HepG2 (cell line): ENCODE results near the gene HPCAL1. TPM values are rescaled to one million over a fixed set of nuclear protein-coding genes. Genes with fewer than 3 reads are reported as not detected.

Experiments used
- ARNTL ChIP-seq: sonication (generic); formaldehyde crosslinking; IDR thresholded peaks from 2 replicates; pipeline ENCODE4 v1.4.0; 2020; ENCODE audit warnings: mild to moderate bottlenecking, missing genetic modification reagents
- ATF4 ChIP-seq, 2 experiments: fragments of 450-650 bp in 1 of 2; sonication (generic) in 1 of 2; formaldehyde crosslinking; IDR thresholded peaks; 2 replicates each; pipeline versions ENCODE4 v1.5.0 to v1.8.0; 2020 to 2022; ENCODE audit warnings: mild to moderate bottlenecking in 1 of 2, missing genetic modification reagents in 1 of 2
- BRCA1 ChIP-seq: sonication (generic); formaldehyde crosslinking; IDR thresholded peaks from 2 replicates; pipeline ENCODE4 v1.4.0; 2020; ENCODE audit warnings: missing genetic modification reagents
- GLI4 ChIP-seq: sonication (generic); formaldehyde crosslinking; IDR thresholded peaks from 2 replicates; pipeline ENCODE4 v1.5.1; 2020; ENCODE audit warnings: missing genetic modification reagents, mild to moderate bottlenecking, moderate library complexity, borderline replicate concordance
- GMEB1 ChIP-seq: sonication (generic); formaldehyde crosslinking; IDR thresholded peaks from 2 replicates; pipeline ENCODE4 v1.5.1; 2020; ENCODE audit warnings: missing genetic modification reagents, mild to moderate bottlenecking, borderline replicate concordance
- MEIS1 ChIP-seq: sonication (generic); formaldehyde crosslinking; IDR thresholded peaks from 2 replicates; pipeline ENCODE4 v1.9.0; 2021; ENCODE audit warnings: mild to moderate bottlenecking, missing genetic modification reagents, moderate library complexity, borderline replicate concordance
- PCBP1 ChIP-seq: fragments of 200-400 bp; formaldehyde crosslinking; IDR thresholded peaks from 2 replicates; pipeline ENCODE4 v1.6.1; 2017; ENCODE audit warnings: mild to moderate bottlenecking, low read depth, low read length, borderline replicate concordance
- SIX4 ChIP-seq: sonication (generic); formaldehyde crosslinking; IDR thresholded peaks from 2 replicates; pipeline ENCODE4 v1.4.0; 2020; ENCODE audit warnings: missing genetic modification reagents
- SMAD3 ChIP-seq: sonication (generic); formaldehyde crosslinking; IDR thresholded peaks from 2 replicates; pipeline ENCODE4 v1.4.0; 2020; ENCODE audit warnings: missing genetic modification reagents
- SP1 ChIP-seq, 2 experiments: fragments of 450-650 bp in 1 of 2; sonication (generic) in 1 of 2; formaldehyde crosslinking in 1 of 2; IDR thresholded peaks; 2 replicates each; pipeline versions ENCODE4 v1.4.0 to v1.6.1; 2016 to 2020; ENCODE audit warnings: missing genetic modification reagents in 1 of 2
- ZBTB42 ChIP-seq: sonication (generic); formaldehyde crosslinking; IDR thresholded peaks from 2 replicates; pipeline ENCODE4 v1.5.0; 2020; ENCODE audit warnings: mild to moderate bottlenecking, missing genetic modification reagents
- ZMAT3 ChIP-seq: sonication (generic); formaldehyde crosslinking; conservative IDR thresholded peaks from 2 replicates; pipeline ENCODE4 v1.7.0; 2021; ENCODE audit warnings: missing genetic modification reagents
- ZNF281 ChIP-seq: sonication (generic); formaldehyde crosslinking; IDR thresholded peaks from 2 replicates; pipeline ENCODE4 v1.4.0; 2020; ENCODE audit warnings: missing genetic modification reagents, borderline replicate concordance
- ZNF629 ChIP-seq: sonication (generic); formaldehyde crosslinking; conservative IDR thresholded peaks from 2 replicates; pipeline ENCODE4 v1.5.0; 2020; ENCODE audit warnings: missing genetic modification reagents
- polyA plus RNA-seq, 8 experiments: library from polyadenylated mRNA; depleted of rRNA in 3 of 8; stranded (reverse) in 7 of 8; unstranded in 1 of 8; fragments of >200 nt; fragmentation: Illumina TruSeq in 4 of 8; extraction: Trizol in 4 of 8; gene quantifications; 2 replicates each; pipeline versions ENCODE4 v1.2.1 to v1.2.3, GENCODE V29; 2011 to 2016; ENCODE audit warnings: low read depth in 4 of 8, missing spikeins in 1 of 8, mixed read lengths in 1 of 8; ENCODE audit not compliant: insufficient read depth in 1 of 8
- total RNA-seq, 5 experiments: library from RNA; depleted of rRNA; stranded (reverse); fragments of >200 nt; fragmentation: Illumina TruSeq; extraction: Trizol; gene quantifications; 2 replicates each; pipeline ENCODE4 v1.2.3, GENCODE V29; 2016; ENCODE audit warnings: low read depth in 1 of 5
- TF ChIP-seq, protein P1 (sequence below): sonication (generic); formaldehyde crosslinking; IDR thresholded peaks from 2 replicates; pipeline ENCODE4 v1.4.0; 2020; ENCODE audit warnings: mild to moderate bottlenecking, missing genetic modification reagents
- TF ChIP-seq, protein P2 (sequence below): IDR thresholded peaks from 2 replicates; pipeline ENCODE4 v1.6.1; 2018; ENCODE audit warnings: missing genetic modification reagents
- TF ChIP-seq, protein P3 (sequence below): IDR thresholded peaks from 2 replicates; pipeline ENCODE4 v1.6.1; 2016; ENCODE audit warnings: low read depth, control low read depth

Gene HPCAL1
- total and polyA plus RNA-seq, 2 of the 13 experiments (the other 11 are each of a cell fraction or from before 2014, with no cell fraction given): 29.5 to 29.9 TPM

DNA sequence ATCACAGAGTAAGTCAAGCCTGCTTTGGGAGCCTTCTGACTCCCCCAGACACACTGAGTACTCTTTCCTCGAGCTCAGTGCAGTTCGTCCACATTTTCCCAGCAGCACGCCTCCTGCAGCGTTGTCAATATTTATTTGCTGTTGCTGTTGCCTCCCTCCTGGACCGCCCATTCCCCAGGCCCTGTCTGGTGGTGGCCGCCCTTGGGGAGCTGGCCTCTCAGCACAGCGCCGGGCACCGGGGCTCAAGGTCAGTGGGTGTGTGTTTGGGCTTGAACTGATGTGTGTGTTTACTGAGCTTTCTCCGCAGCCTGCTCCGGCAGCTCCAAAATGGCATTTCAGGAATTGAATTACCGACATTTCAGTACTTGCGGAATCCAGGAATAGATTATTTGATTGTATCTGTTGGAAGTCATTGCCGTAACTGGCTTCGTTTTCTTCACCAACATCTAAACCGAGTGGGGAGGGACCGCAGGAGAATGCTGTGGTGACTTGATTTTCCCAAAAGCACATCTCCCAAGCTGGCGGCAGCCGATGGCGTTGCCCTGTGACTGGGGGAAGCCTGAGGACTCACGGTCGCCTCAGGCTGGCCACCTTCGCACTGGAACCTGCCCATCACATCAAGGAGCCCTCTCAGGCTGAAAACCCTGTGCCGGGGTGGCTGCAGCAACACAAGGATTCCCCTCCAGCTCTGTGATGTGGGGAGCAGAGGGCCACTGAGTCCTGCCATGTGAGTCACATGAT, 66.0 kb downstream of the HPCAL1 start (continued):
- TF ChIP-seq ZBTB42 (CRISPR knock-in tag): no peak; the same call in 1 of the 2 replicates
- TF ChIP-seq, protein P1, sequence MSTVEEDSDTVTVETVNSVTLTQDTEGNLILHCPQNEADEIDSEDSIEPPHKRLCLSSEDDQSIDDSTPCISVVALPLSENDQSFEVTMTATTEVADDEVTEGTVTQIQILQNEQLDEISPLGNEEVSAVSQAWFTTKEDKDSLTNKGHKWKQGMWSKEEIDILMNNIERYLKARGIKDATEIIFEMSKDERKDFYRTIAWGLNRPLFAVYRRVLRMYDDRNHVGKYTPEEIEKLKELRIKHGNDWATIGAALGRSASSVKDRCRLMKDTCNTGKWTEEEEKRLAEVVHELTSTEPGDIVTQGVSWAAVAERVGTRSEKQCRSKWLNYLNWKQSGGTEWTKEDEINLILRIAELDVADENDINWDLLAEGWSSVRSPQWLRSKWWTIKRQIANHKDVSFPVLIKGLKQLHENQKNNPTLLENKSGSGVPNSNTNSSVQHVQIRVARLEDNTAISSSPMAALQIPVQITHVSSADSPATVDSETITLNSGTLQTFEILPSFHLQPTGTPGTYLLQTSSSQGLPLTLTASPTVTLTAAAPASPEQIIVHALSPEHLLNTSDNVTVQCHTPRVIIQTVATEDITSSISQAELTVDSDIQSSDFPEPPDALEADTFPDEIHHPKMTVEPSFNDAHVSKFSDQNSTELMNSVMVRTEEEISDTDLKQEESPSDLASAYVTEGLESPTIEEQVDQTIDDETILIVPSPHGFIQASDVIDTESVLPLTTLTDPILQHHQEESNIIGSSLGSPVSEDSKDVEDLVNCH: no peak
- peak; percentile 73 for TF ChIP-seq ZNF629
- TF ChIP-seq GLI4 (CRISPR knock-in tag): no peak
- TF ChIP-seq PCBP1: 0 out of 2 replicates have a peak, but pooled peaks have one; percentile 3
- peak in 1 of 2 experiments; percentile 63; a peak in 1 of 4 replicates for TF ChIP-seq ATF4 (CRISPR knock-in tag; IDR thresholded peaks at IDR 0.05)
- TF ChIP-seq SIX4: peak; percentile 85
- TF ChIP-seq, protein P2, sequence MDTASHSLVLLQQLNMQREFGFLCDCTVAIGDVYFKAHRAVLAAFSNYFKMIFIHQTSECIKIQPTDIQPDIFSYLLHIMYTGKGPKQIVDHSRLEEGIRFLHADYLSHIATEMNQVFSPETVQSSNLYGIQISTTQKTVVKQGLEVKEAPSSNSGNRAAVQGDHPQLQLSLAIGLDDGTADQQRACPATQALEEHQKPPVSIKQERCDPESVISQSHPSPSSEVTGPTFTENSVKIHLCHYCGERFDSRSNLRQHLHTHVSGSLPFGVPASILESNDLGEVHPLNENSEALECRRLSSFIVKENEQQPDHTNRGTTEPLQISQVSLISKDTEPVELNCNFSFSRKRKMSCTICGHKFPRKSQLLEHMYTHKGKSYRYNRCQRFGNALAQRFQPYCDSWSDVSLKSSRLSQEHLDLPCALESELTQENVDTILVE: peak; percentile 81
- peak; percentile 97 for TF ChIP-seq SMAD3 (CRISPR knock-in tag)
- 0 out of 2 replicates have a peak, but pooled peaks have one; percentile 53 for TF ChIP-seq BRCA1 (CRISPR knock-in tag)
- no peak for TF ChIP-seq MEIS1 (CRISPR knock-in tag)
- TF ChIP-seq, protein P3, sequence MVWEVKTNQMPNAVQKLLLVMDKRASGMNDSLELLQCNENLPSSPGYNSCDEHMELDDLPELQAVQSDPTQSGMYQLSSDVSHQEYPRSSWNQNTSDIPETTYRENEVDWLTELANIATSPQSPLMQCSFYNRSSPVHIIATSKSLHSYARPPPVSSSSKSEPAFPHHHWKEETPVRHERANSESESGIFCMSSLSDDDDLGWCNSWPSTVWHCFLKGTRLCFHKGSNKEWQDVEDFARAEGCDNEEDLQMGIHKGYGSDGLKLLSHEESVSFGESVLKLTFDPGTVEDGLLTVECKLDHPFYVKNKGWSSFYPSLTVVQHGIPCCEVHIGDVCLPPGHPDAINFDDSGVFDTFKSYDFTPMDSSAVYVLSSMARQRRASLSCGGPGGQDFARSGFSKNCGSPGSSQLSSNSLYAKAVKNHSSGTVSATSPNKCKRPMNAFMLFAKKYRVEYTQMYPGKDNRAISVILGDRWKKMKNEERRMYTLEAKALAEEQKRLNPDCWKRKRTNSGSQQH (CRISPR knock-in tag): peak; percentile 83; the same call in 1 of the 2 replicates
- TF ChIP-seq ZNF281 (CRISPR knock-in tag): peak; percentile 69; the same call in 1 of the 2 replicates
- peak; percentile 84 for TF ChIP-seq ARNTL (CRISPR knock-in tag)
- TF ChIP-seq GMEB1 (CRISPR knock-in tag): peak; percentile 56; the same call in 1 of the 2 replicates
- TF ChIP-seq ZMAT3 (CRISPR knock-in tag): peak; percentile 79; the same call in 1 of the 2 replicates
- TF ChIP-seq SP1 (IDR thresholded peaks at IDR 0.05): no peak
- TF ChIP-seq SP1 (CRISPR knock-in tag; IDR thresholded peaks at IDR 0.05): peak; percentile 57; the same call in 1 of the 2 replicates
